Hepatocyte (in vitro differentiated cells): ENCODE results near the gene PRSS50.

Source experiments
- CTCF ChIP-seq: fragments of 200-600 bp; sonication (generic); IDR thresholded peaks from 2 replicates; pipeline ENCODE4 v1.5.1; 2016; ENCODE audit warnings: antibody characterized with exemption, mild to moderate bottlenecking; ENCODE audit not compliant: poor library complexity
- EZH2 ChIP-seq: fragments of 200-600 bp; sonication (generic); IDR thresholded peaks from 2 replicates; pipeline ENCODE4 v1.6.1; 2016; ENCODE audit warnings: antibody characterized with exemption, mild to moderate bottlenecking, borderline replicate concordance
- EZH2phosphoT487 ChIP-seq: fragments of 200-600 bp; sonication (generic); IDR thresholded peaks from one replicate; pipeline ENCODE4 v1.6.1; 2018; ENCODE audit warnings: antibody characterized with exemption, mild to moderate bottlenecking, low read depth, moderate library complexity; ENCODE audit not compliant: unreplicated experiment, severe bottlenecking

GRCh38 chr3:46695962-46696894 is 21.4 kb downstream of the PRSS50 start:
- TF ChIP-seq CTCF = no peak
- no peak for TF ChIP-seq EZH2
- TF ChIP-seq EZH2phosphoT487 = no peak
